Mesothelial cell of epicardium (in vitro differentiated cells): ENCODE data around the gene COPG2. TPM values are rescaled to one million over a fixed set of nuclear protein-coding genes. Genes with fewer than 3 reads are reported as not detected.

Source experiments
- DNase-seq, 2 experiments: peaks; one replicate each; pipeline ENCODE4 v3.0.0; 2021; ENCODE audit warnings: low spot score in 2 of 2; ENCODE audit not compliant: unreplicated experiment in 2 of 2
- H3K27ac Mint-ChIP-seq: 2 replicates; pipeline ENCODE4 v1.8.0; 2021; ENCODE audit warnings: mixed read lengths
- H3K27me3 Mint-ChIP-seq: 2 replicates; pipeline ENCODE4 v1.8.0; 2021; ENCODE audit warnings: low read depth, mixed read lengths
- H3K36me3 Mint-ChIP-seq: 2 replicates; pipeline ENCODE4 v1.8.0; 2021; ENCODE audit warnings: mixed read lengths
- H3K4me1 Mint-ChIP-seq: 2 replicates; pipeline ENCODE4 v1.8.0; 2021; ENCODE audit warnings: mixed read lengths
- H3K4me3 Mint-ChIP-seq: 2 replicates; pipeline ENCODE4 v1.8.0; 2021; ENCODE audit warnings: mild to moderate bottlenecking, moderate library complexity, mixed read lengths
- H3K9me3 Mint-ChIP-seq: 2 replicates; pipeline ENCODE4 v1.8.0; 2021; ENCODE audit warnings: mixed read lengths
- CTCF ChIP-seq: fragments of 200-600 bp; sonication (generic); IDR thresholded peaks from one replicate; pipeline ENCODE4 v1.5.0; 2021; ENCODE audit warnings: antibody characterized with exemption; ENCODE audit not compliant: unreplicated experiment
- total RNA-seq: library from RNA; stranded (reverse); gene quantifications from 3 replicates; pipeline ENCODE4 v1.2.1, GENCODE V29; 2021

The COPG2 gene
- total RNA-seq, 1 donor from 2014 or later, result 54.1 TPM

GRCh38 chr7:130476297-130477150, 192.0 kb downstream of the COPG2 start:
- DNase-seq, result no peak
- H3K4me3 Mint-ChIP-seq, result no peak overlapping the region

GRCh38 chr7:130475776-130476175, 192.8 kb downstream of the COPG2 start:
- no peak overlapping the region for H3K4me3 Mint-ChIP-seq

More at GRCh38 chr7:130476297-130477150, 192.0 kb downstream of the COPG2 start:
- H3K4me1 Mint-ChIP-seq, result peaks cover 30% of the 10 kb centered on the region
- H3K27ac Mint-ChIP-seq, result peak overlapping the region; percentile 73
- no peaks in the 10 kb centered on the region for H3K27me3 Mint-ChIP-seq
- peaks cover 3% of the 10 kb centered on the region for H3K36me3 Mint-ChIP-seq
- peaks cover 5% of the 10 kb centered on the region for H3K9me3 Mint-ChIP-seq
- TF ChIP-seq CTCF, result no peak

GRCh38 chr7:130473876-130474275, 194.7 kb downstream of the COPG2 start:
- Mint-ChIP-seq H3K4me1 (peaks cover 29% of the 10 kb centered on the region), H3K27ac (peak overlapping the region; percentile 43), H3K4me3 (no peak overlapping the region), H3K9me3 (peaks cover 4% of the 10 kb centered on the region), H3K27me3 (no peaks in the 10 kb centered on the region), H3K36me3 (peaks cover 3% of the 10 kb centered on the region)
- no peak for DNase-seq
- no peak for TF ChIP-seq CTCF

More at GRCh38 chr7:130475776-130476175, 192.8 kb downstream of the COPG2 start:
- no peak for TF ChIP-seq CTCF
- Mint-ChIP-seq H3K27ac (no peak overlapping the region), H3K36me3 (peaks cover 3% of the 10 kb centered on the region), H3K9me3 (peaks cover 5% of the 10 kb centered on the region), H3K4me1 (peaks cover 29% of the 10 kb centered on the region), H3K27me3 (no peaks in the 10 kb centered on the region)
- no peak for DNase-seq

GRCh38 chr7:130473289-130473688, 195.3 kb downstream of the COPG2 start:
- Mint-ChIP-seq H3K4me1 (peaks cover 29% of the 10 kb centered on the region), H3K27ac (no peak overlapping the region), H3K27me3 (no peaks in the 10 kb centered on the region), H3K36me3 (peaks cover under 1% of the 10 kb centered on the region), H3K9me3 (peaks cover 4% of the 10 kb centered on the region), H3K4me3 (no peak overlapping the region)
- no peak for DNase-seq
- no peak for TF ChIP-seq CTCF

- Mint-ChIP-seq H3K4me1 (peaks cover 26% of the 10 kb centered on the region), H3K27ac (no peak overlapping the region), H3K4me3 (no peak overlapping the region), H3K27me3 (no peaks in the 10 kb centered on the region), H3K9me3 (peaks cover 4% of the 10 kb centered on the region), H3K36me3 (no peaks in the 10 kb centered on the region)
- no peak for TF ChIP-seq CTCF
- no peak for DNase-seq
Observed at GRCh38 chr7:130471974-130472373, 196.6 kb downstream of the COPG2 start.
